Urothelium cell line (cell line): Measurements from ENCODE around the gene RGL2.
A peak's percentile ranks its signal among the peaks of the same experiment; 100 is the strongest.
"Not testable (repeated sequence)": the region's sequence is repeated elsewhere in the genome, so short reads cannot be mapped to it uniquely, and the experiment has no call there.

Experiments
- DNase-seq: peaks from one replicate; pipeline ENCODE4 v3.0.0; 2011; ENCODE audit warnings: low spot score, mixed read lengths
- FAIRE-seq: peaks from 2 replicates; lab custom pipeline; 2011; peaks lifted over from hg19 to GRCh38; lab: Jason Lieb, UNC

The RGL2 gene

GRCh38 chr6:33294086-33294823 lies 4.5 kb downstream of the RGL2 start:
- DNase-seq: no peak
- FAIRE-seq: no peak

GRCh38 chr6:33292996-33293682 lies 5.6 kb downstream of the RGL2 start:
- DNase-seq (no peak), FAIRE-seq (no peak)

DNA sequence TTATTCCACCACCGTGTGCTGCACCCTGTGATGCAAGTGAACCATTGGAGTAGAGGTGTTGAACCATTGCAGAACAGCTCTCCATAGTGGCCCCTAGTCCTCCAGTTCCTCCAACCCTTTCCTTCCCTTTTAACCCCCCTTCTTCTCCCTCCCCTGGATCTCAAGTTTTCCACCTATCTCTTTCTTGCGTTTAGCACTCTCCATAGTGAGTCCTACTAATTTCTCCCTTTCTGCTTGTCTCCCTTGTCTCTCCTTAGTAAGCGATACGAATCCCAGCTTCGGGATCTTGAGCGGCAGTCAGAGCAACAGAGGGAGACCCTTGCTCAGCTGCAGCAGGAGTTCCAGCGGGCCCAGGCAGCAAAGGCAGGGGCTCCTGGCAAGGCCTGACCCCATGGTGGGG lies 8.3 kb downstream of the RGL2 start:
- FAIRE-seq (no peak), DNase-seq (no peak)

DNA sequence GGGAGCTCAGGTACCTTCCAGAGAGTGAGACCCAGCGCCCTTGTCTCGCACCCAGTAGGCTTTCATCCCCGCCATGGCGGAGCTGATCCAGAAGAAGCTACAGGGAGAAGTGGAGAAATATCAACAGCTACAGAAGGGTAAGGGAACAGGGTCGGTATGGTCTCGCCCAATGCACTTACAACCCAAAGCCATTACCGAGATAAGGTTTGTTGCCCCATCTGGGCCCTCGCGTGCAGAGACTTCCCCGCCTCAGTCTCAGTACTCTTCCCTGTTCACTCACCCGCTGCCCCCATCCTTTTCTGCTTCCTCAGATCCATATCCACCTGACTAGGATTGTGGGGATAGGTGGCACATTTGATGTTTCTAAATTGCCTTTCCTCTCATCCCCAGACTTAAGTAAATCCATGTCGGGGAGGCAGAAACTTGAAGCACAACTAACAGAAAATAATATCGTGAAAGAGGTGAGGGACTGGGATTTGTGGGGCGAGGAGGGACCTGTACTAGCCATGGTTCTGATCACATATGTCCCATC lies 8.9 kb downstream of the RGL2 start:
- DNase-seq (no peak), FAIRE-seq (no peak)

- DNase-seq (peak; percentile 92), FAIRE-seq (no peak)
Observed at GRCh38 chr6:33288921-33289783, 9.6 kb downstream of the RGL2 start, which contains the start of the genes PFDN6 and WDR46. Gene PFDN6, plus strand, starts transcription at chr6:33289601. Its CDS starts 256 bp downstream, at chr6:33289857. Gene WDR46, minus strand, starts transcription at chr6:33289239. Its CDS starts 69 bp downstream, at chr6:33289170.

DNA sequence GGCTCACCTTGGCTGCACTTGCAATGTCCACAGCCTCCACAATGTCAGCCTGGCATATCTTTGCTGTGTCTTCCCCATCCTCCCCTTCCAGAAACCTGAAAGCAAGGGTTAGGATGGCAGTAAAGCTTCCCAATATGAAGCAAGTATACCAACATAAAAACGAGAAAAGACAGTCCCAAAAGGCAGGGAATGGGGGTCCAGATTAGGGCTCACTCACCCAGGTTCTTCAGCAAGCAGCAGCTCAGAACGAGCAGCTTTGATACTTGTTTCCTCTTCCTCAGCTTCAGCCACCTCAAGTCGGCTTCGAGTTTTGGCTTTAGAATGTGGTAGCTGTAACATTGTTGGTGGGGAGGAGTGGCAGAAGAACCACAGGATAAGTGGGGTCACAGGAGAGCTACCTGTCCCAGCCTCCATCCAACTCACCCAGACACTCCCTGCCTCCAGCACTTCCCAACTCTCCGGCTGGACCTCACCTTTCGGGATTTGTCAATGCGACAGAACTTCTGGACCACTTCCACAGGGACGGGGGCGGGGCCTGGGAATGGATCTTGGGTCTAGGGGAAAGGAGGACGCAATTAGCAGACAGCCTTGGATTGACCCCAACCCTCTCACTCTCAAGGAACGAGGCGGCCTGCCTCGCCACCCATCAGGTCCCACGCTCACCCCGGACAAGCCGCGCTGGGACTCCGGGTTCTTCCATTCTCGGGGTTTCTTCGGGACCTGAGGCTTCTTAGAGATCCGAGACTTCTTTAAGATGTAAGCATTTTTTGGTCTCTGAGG lies 10.4 kb downstream of the RGL2 start:
- FAIRE-seq: no peak
- no peak for DNase-seq

DNA sequence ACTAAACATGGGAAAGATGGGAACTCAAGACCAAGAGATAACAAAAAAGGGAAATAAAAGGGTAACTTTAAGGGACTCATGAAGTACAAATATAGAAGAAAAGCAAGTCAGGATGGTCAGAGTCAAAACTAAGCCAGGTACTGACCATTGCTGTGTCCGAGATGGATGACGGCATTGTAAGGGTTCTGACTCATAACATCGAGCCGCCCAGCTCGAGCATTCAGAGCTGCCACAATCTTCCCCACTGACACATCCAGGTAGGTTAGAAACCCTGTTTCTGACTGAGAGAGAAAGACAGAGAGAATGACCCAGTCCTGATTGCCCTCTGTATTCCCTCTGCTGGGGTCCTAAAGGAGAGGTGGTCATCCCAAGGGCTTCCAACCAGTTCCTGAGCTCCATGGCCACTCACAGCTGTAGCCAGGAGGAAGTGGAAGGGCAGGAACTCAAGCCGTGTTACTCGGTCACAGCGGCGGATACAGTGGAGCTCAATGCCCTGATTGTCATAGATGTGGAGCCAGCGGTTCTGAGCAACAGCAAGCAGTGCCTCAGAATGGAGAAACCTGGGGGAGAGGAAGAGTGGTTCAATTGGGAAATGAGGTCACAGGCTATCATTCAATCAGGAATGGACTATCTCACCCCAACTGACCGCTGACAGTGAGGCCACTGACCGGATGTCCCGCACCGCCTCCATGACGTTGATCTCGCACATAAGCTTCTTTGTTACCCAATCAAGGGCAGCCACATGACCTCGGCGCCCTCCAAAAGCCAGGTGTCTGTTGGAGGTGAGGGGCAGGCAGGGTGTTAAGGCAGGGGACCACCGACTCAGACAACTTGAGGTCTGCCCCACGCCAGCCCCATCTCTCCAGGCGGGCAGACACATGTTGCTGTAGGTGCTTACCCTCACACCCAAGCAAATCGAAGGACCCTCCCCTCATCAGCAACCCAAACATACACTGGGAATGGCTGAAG lies 11.5 kb downstream of the RGL2 start:
- DNase-seq: no peak
- FAIRE-seq: no peak

DNA sequence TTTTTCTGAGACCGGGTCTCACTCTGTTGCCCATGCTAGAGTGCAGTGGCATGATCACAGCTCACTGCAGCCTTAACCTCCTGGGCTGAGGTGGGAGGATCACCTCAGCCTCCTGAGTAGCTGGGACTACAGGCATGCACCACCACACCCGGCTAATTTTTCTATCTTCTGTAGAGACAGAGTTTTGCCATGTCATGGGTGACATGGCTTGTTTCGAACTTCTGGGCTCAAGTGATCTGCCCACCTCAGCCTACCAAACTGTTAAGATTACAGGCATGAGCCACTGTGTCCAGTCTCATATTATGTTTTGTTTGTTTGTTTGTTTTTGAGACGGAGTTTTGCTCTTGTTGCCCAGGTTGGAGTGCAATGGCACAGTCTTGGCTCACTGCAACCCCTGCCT lies 13.5 kb downstream of the RGL2 start:
- FAIRE-seq, DNase-seq: not testable (repeated sequence)

DNA sequence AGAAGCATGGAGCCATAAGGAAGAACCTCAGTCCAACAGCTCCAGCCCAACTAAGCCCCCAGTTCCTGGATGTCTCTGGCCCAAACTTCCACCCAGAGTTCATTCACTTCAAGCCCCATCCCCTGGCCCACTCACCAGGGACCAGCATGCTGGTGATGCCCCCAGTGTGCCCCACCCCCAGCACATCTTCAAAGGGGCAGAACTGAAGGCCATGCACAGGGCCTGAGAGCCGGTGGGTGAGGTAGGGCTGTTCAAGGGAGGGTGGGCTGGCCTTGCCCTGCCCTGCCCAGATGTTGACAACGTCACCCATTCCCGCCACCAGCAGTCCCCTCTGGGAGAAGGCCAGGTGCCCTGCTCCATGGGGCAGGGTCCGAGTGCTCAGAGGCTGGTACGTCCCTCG lies 18.2 kb downstream of the RGL2 start:
- DNase-seq (no peak), FAIRE-seq (no peak)

GRCh38 chr6:33279971-33280511 lies 18.7 kb downstream of the RGL2 start:
- FAIRE-seq (no peak), DNase-seq (peak; percentile 60)

DNA sequence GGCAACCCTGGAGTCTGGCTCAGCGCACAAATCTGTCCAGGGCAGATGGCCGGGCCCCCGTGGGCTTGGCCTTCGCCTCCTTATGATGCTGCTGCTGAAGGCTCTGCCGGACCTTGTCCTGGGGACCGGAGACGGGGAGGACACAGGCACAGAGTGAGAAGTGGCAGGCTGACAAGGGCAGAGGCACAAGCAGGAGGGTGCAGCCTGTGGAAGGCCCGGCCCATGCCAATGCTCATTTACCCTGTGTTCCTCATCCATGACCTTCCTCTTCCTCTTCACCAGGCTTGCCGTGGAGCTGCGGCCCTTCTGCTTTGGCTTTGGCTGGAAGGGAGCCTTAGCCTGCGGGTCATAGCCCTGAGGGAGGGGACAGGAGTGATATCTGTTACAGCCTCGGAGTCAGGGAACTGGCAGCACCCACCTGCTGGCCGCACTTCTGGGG lies 19.5 kb downstream of the RGL2 start:
- no peak for DNase-seq
- FAIRE-seq: no peak

DNA sequence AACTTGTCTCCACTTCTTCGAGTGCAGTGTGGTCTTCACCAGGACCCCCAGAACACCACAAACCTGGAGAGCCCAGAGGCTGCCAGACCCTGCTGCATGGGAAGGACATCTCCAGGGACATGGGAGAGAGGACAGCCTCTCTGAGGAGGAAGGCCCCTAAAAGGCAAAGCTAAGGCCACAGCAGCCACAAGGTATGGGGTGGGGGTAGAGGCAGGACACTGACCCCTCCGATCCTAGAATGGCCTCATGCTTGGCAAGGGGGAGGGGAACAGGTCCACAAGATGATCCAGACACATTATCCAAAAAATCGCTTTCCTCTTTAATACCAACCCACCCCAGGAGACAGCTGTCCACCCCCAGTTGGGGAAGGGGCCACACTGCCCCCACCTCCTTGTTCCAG lies 19.9 kb downstream of the RGL2 start:
- FAIRE-seq: no peak
- DNase-seq: no peak

GRCh38 chr6:33278392-33278741 lies 20.4 kb downstream of the RGL2 start:
- DNase-seq (no peak), FAIRE-seq (no peak)

DNA sequence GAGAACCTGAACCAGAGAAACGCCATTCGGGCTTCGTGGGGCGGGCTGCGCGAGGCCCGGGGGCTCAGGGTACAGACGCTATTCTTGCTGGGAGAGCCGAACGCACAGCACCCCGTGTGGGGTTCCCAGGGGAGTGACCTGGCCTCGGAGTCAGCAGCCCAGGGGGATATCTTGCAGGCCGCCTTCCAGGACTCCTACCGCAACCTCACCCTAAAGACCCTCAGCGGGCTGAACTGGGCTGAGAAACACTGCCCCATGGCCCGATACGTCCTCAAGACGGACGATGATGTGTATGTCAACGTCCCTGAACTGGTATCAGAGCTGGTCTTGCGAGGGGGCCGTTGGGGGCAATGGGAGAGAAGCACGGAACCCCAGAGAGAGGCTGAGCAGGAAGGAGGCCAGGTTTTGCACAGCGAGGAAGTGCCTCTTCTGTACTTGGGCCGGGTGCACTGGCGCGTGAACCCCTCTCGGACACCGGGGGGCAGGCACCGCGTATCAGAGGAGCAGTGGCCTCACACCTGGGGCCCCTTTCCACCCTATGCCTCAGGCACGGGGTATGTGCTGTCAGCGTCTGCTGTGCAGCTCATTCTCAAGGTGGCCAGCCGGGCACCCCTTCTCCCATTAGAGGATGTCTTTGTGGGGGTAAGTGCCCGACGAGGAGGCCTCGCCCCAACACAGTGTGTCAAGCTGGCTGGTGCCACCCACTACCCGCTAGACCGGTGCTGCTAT lies 20.9 kb downstream of the RGL2 start:
- DNase-seq (no peak), FAIRE-seq (no peak)

GRCh38 chr6:33276864-33277662 lies 21.7 kb downstream of the RGL2 start, which contains the start of gene B3GALT4:
Gene B3GALT4, plus strand, starts transcription at chr6:33277123. Its CDS starts 297 bp downstream, at chr6:33277420.
- no peak for FAIRE-seq
- no peak for DNase-seq

DNA sequence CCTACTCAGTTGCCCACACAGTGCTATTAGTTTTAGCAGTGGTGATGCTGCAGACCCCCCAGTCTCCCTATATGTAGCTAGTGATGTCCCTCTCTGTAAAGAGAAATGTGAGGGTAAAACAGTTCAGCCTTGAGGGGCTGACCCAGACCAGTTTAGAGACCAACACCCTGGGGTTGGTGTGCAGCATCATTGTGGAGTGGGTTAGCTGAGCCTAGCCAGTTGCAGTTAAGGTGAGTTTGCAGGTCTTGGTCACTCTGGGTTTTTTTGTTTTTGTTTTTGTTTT lies 22.2 kb downstream of the RGL2 start:
- FAIRE-seq: no peak
- no peak for DNase-seq

- not testable (repeated sequence) for DNase-seq, FAIRE-seq
Observed at GRCh38 chr6:33275795-33276580, 22.8 kb downstream of the RGL2 start.
